ENCODE results near the gene SLC4A3.

- TF ChIP-seq, protein P1, sequence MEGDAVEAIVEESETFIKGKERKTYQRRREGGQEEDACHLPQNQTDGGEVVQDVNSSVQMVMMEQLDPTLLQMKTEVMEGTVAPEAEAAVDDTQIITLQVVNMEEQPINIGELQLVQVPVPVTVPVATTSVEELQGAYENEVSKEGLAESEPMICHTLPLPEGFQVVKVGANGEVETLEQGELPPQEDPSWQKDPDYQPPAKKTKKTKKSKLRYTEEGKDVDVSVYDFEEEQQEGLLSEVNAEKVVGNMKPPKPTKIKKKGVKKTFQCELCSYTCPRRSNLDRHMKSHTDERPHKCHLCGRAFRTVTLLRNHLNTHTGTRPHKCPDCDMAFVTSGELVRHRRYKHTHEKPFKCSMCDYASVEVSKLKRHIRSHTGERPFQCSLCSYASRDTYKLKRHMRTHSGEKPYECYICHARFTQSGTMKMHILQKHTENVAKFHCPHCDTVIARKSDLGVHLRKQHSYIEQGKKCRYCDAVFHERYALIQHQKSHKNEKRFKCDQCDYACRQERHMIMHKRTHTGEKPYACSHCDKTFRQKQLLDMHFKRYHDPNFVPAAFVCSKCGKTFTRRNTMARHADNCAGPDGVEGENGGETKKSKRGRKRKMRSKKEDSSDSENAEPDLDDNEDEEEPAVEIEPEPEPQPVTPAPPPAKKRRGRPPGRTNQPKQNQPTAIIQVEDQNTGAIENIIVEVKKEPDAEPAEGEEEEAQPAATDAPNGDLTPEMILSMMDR (optimal IDR thresholded peaks at IDR 0.05 in 1 of 3, IDR thresholded peaks at IDR 0.05 in 1 of 3, conservative IDR thresholded peaks at IDR 0.05 in 1 of 3; ENCODE audit: extremely low read depth in 1 of 3, insufficient read depth in 2 of 3, low read length in 3 of 3) = no peak
- no peak for TF ChIP-seq EZH2 (IDR thresholded peaks at IDR 0.05; ENCODE audit: low read length)
Observed at GRCh38 chr2:219611866-219612576, 15.4 kb upstream of the SLC4A3 start.
